Choroid plexus epithelial cell (primary cell): ENCODE data around the gene PELI3.

ENCODE experiments used
- DNase-seq: peaks from one replicate; pipeline ENCODE4 v3.0.0-alpha.2; 2010; ENCODE audit warnings: low read depth
- H3K4me3 ChIP-seq: 2 replicates; pipeline ENCODE4 v1.5.1; 2011; ENCODE audit warnings: low read depth, mild to moderate bottlenecking, control low read depth, low read length, moderate library complexity
- CTCF ChIP-seq: conservative IDR thresholded peaks from 2 replicates; pipeline ENCODE4 v1.5.1; 2011; ENCODE audit warnings: low read depth, mild to moderate bottlenecking, control low read depth, inconsistent platforms, low read length, moderate library complexity

Gene PELI3

GRCh38 chr11:66466225-66467033 lies at the start of gene PELI3:
Gene PELI3 (plus strand): TSS chr11:66466905. CDS start chr11:66468129, 1,224 bp downstream.
- peak; percentile 95 for DNase-seq
- peak within 1 kb of the TSS; percentile 68 for H3K4me3 ChIP-seq
- no peak for TF ChIP-seq CTCF

- TF ChIP-seq CTCF, result no peak
- H3K4me3 ChIP-seq, result no peak overlapping the region
- DNase-seq, result no peak
These were observed 49.7 kb upstream of the PELI3 start for GRCh38 chr11:66417000-66417399.

- TF ChIP-seq CTCF, result peak; percentile 63
- peak; percentile 95 for DNase-seq
- no peak overlapping the region for H3K4me3 ChIP-seq
These were observed 48.3 kb upstream of the PELI3 start for GRCh38 chr11:66418168-66418985.

- no peak for TF ChIP-seq CTCF
- H3K4me3 ChIP-seq, result no peak overlapping the region
- DNase-seq, result no peak
These were observed 47.8 kb upstream of the PELI3 start for GRCh38 chr11:66418986-66419308.

- no peak overlapping the region for H3K4me3 ChIP-seq
- TF ChIP-seq CTCF, result no peak
- no peak for DNase-seq
These were observed 46.9 kb upstream of the PELI3 start for GRCh38 chr11:66419825-66420224.

- TF ChIP-seq CTCF, result no peak
- no peak for DNase-seq
- H3K4me3 ChIP-seq, result no peak within 1 kb of the TSS
These were observed 45.8 kb upstream of the PELI3 start, which contains the start of gene NPAS4 for GRCh38 chr11:66420671-66421476. Gene NPAS4 (plus strand): TSS chr11:66421035. CDS start chr11:66421180, 145 bp downstream.
